ENCODE data around the gene MACROD1. TPM values are rescaled to one million over a fixed set of nuclear protein-coding genes. Genes with fewer than 3 reads are reported as not detected.

The MACROD1 gene
- total RNA-seq, 1 donor from 2014 or later = 3.4 TPM

GRCh38 chr11:63997801-63998337, 168.0 kb downstream of the MACROD1 start:
- Histone ChIP-seq H3K9me3 (ENCODE audit: insufficient read depth, low read depth, low read length) (no peaks in the 10 kb centered on the region), H2AFZ (ENCODE audit: low read depth, low read length) (no peak overlapping the region), H4K20me1 (ENCODE audit: insufficient read depth, low read length) (peaks cover 78% of the 10 kb centered on the region), H3K79me2 (ENCODE audit: insufficient read depth, low read length) (no peaks in the 10 kb centered on the region), H3K4me1 (ENCODE audit: insufficient read depth, low read length) (peaks cover 10% of the 10 kb centered on the region), H3K27me3 (ENCODE audit: insufficient read depth, low read length) (no peaks in the 10 kb centered on the region), H3K36me3 (ENCODE audit: insufficient read depth, low read length) (peaks cover 4% of the 10 kb centered on the region), H3K4me2 (ENCODE audit: low read length) (no peak overlapping the region), H3K4me3 (ENCODE audit: insufficient read depth, low read depth, low read length) (no peak overlapping the region), H3K9ac (ENCODE audit: low read length) (no peak overlapping the region), H3K27ac (ENCODE audit: low read depth, low read length) (no peak overlapping the region)
- H3K27me3 Mint-ChIP-seq (ENCODE audit: low read depth, unreplicated experiment) = peaks cover 11% of the 10 kb centered on the region
- DNase-seq (ENCODE audit: low read depth) (no peak), FAIRE-seq (no peak)
- no peaks in the 10 kb centered on the region for H3K36me3 Mint-ChIP-seq (ENCODE audit: low read depth, unreplicated experiment)
- H3K4me3 Mint-ChIP-seq (ENCODE audit: unreplicated experiment) = no peak overlapping the region
- H3K9me3 Mint-ChIP-seq (ENCODE audit: unreplicated experiment) = no peaks in the 10 kb centered on the region
- H3K4me1 Mint-ChIP-seq (ENCODE audit: low read depth, unreplicated experiment) = peaks cover 1% of the 10 kb centered on the region
- TF ChIP-seq CTCF (IDR thresholded peaks at IDR 0.05; ENCODE audit: insufficient read depth, low read depth, low read length) (no peak), EZH2 (IDR thresholded peaks at IDR 0.05; ENCODE audit: insufficient read depth, low read length) (no peak)
- no peak overlapping the region for H3K27ac Mint-ChIP-seq (ENCODE audit: unreplicated experiment)

- H3K9ac ChIP-seq (ENCODE audit: low read length) = no peak overlapping the region
- H3K9me3 Mint-ChIP-seq (ENCODE audit: unreplicated experiment) = no peaks in the 10 kb centered on the region
- H2AFZ ChIP-seq (ENCODE audit: low read depth, low read length) = no peak overlapping the region
- H3K4me1 ChIP-seq (ENCODE audit: insufficient read depth, low read length) = peaks cover 10% of the 10 kb centered on the region
- H3K9me3 ChIP-seq (ENCODE audit: insufficient read depth, low read depth, low read length) = no peaks in the 10 kb centered on the region
- no peaks in the 10 kb centered on the region for H3K36me3 Mint-ChIP-seq (ENCODE audit: low read depth, unreplicated experiment)
- no peak overlapping the region for H3K4me2 ChIP-seq (ENCODE audit: low read length)
- no peak overlapping the region for H3K27ac Mint-ChIP-seq (ENCODE audit: unreplicated experiment)
- peaks cover 1% of the 10 kb centered on the region for H3K4me1 Mint-ChIP-seq (ENCODE audit: low read depth, unreplicated experiment)
- no peak overlapping the region for H3K27ac ChIP-seq (ENCODE audit: low read depth, low read length)
- peaks cover 80% of the 10 kb centered on the region for H4K20me1 ChIP-seq (ENCODE audit: insufficient read depth, low read length)
- no peak overlapping the region for H3K4me3 Mint-ChIP-seq (ENCODE audit: unreplicated experiment)
- H3K36me3 ChIP-seq (ENCODE audit: insufficient read depth, low read length) = peaks cover 4% of the 10 kb centered on the region
- no peak for DNase-seq (ENCODE audit: low read depth)
- H3K27me3 ChIP-seq (ENCODE audit: insufficient read depth, low read length) = no peaks in the 10 kb centered on the region
- H3K27me3 Mint-ChIP-seq (ENCODE audit: low read depth, unreplicated experiment) = peaks cover 8% of the 10 kb centered on the region
- no peak for FAIRE-seq
- no peak overlapping the region for H3K4me3 ChIP-seq (ENCODE audit: insufficient read depth, low read depth, low read length)
- no peak for TF ChIP-seq CTCF (IDR thresholded peaks at IDR 0.05; ENCODE audit: insufficient read depth, low read depth, low read length)
- TF ChIP-seq EZH2 (IDR thresholded peaks at IDR 0.05; ENCODE audit: insufficient read depth, low read length) = no peak
- H3K79me2 ChIP-seq (ENCODE audit: insufficient read depth, low read length) = no peaks in the 10 kb centered on the region
Observed at GRCh38 chr11:63997104-63997700, 168.7 kb downstream of the MACROD1 start.

GRCh38 chr11:63996512-63996911, 169.4 kb downstream of the MACROD1 start:
- FAIRE-seq (no peak), DNase-seq (ENCODE audit: low read depth) (no peak)
- Histone ChIP-seq H3K27me3 (ENCODE audit: insufficient read depth, low read length) (no peaks in the 10 kb centered on the region), H3K79me2 (ENCODE audit: insufficient read depth, low read length) (peaks cover 2% of the 10 kb centered on the region), H3K36me3 (ENCODE audit: insufficient read depth, low read length) (peaks cover 4% of the 10 kb centered on the region), H3K4me2 (ENCODE audit: low read length) (no peak overlapping the region), H3K9me3 (ENCODE audit: insufficient read depth, low read depth, low read length) (no peaks in the 10 kb centered on the region), H3K9ac (ENCODE audit: low read length) (no peak overlapping the region), H3K4me1 (ENCODE audit: insufficient read depth, low read length) (peaks cover 5% of the 10 kb centered on the region), H3K4me3 (ENCODE audit: insufficient read depth, low read depth, low read length) (no peak overlapping the region), H3K27ac (ENCODE audit: low read depth, low read length) (no peak overlapping the region), H4K20me1 (ENCODE audit: insufficient read depth, low read length) (peaks cover 84% of the 10 kb centered on the region), H2AFZ (ENCODE audit: low read depth, low read length) (no peak overlapping the region)
- no peak overlapping the region for H3K4me3 Mint-ChIP-seq (ENCODE audit: unreplicated experiment)
- H3K9me3 Mint-ChIP-seq (ENCODE audit: unreplicated experiment) = no peaks in the 10 kb centered on the region
- TF ChIP-seq EZH2 (IDR thresholded peaks at IDR 0.05; ENCODE audit: insufficient read depth, low read length) = no peak
- TF ChIP-seq CTCF (IDR thresholded peaks at IDR 0.05; ENCODE audit: insufficient read depth, low read depth, low read length) = no peak
- H3K27me3 Mint-ChIP-seq (ENCODE audit: low read depth, unreplicated experiment) = peaks cover 3% of the 10 kb centered on the region
- H3K36me3 Mint-ChIP-seq (ENCODE audit: low read depth, unreplicated experiment) = peaks cover 3% of the 10 kb centered on the region
- no peak overlapping the region for H3K27ac Mint-ChIP-seq (ENCODE audit: unreplicated experiment)
- H3K4me1 Mint-ChIP-seq (ENCODE audit: low read depth, unreplicated experiment) = peaks cover 1% of the 10 kb centered on the region

Data from astrocyte (in vitro differentiated cells and primary cell).